ENCODE results near the gene SVBP.

Gene SVBP

GRCh38 chr1:42847111-42847595 is 30.0 kb upstream of the SVBP start:
- peak overlapping the region; percentile 95 for H2AFZ ChIP-seq (ENCODE audit: low read length)

DNA sequence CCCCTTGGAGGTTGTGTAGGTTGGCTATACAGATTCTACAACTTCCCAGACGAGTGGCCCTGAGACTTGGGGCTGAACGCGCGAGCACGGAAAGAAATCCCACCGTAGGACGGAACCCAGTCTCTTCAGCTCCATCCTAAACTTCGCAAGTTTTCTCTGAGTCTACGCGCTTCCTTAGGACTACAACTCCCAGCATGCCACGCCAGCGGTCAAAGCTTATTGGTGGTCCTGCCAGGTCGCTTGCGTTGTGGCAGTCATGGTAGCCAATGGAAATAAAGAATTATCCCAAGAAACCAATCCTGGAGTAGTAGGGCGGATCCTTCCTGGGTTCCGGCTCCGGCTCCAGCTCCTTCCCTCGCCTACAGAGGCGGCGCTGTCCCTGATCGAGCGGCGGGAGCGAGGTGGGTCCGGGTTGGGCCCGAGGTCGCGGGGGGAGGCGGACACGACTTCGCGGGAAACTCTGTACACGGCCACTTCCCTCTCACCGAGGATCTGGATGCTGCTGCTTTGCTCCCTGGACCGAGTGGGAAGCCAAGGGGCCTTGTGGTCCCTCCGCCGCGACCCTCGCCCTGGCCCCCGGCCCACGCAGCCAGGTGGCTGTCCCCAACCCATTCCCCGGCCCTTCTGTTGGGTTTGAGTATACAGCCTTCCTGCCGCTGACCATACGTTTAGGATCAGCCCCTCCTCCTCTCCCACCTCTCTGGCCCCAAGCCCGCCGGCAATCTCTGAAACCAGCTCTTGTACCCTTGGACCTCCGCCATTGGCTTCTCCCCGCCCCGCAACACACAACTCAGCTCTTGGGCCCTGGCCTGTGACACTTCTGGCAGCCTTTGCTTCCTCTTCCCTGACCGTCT is 29.3 kb upstream of the SVBP start, which contains the start of gene ZNF691:
TSS of gene ZNF691 (plus strand) at position 357 of the 854 bp plus-strand sequence. CDS start 3,046 bp downstream, outside the sequence.
- no peak for TF ChIP-seq EZH2 (optimal IDR thresholded peaks at IDR 0.05; ENCODE audit: low read depth, low read length)
- TF ChIP-seq EZH2phosphoT487 (IDR thresholded peaks at IDR 0.05; ENCODE audit: low read length): no peak
- TF ChIP-seq, protein P1, sequence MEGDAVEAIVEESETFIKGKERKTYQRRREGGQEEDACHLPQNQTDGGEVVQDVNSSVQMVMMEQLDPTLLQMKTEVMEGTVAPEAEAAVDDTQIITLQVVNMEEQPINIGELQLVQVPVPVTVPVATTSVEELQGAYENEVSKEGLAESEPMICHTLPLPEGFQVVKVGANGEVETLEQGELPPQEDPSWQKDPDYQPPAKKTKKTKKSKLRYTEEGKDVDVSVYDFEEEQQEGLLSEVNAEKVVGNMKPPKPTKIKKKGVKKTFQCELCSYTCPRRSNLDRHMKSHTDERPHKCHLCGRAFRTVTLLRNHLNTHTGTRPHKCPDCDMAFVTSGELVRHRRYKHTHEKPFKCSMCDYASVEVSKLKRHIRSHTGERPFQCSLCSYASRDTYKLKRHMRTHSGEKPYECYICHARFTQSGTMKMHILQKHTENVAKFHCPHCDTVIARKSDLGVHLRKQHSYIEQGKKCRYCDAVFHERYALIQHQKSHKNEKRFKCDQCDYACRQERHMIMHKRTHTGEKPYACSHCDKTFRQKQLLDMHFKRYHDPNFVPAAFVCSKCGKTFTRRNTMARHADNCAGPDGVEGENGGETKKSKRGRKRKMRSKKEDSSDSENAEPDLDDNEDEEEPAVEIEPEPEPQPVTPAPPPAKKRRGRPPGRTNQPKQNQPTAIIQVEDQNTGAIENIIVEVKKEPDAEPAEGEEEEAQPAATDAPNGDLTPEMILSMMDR (IDR thresholded peaks at IDR 0.05; ENCODE audit: low read length): peak; percentile 37
- peak within 1 kb of the TSS; percentile 95 for H2AFZ ChIP-seq (ENCODE audit: low read length)

More at GRCh38 chr1:42847111-42847595, 30.0 kb upstream of the SVBP start:
- no peak overlapping the region for H3K27ac ChIP-seq (ENCODE audit: low read length)
- H3K4me3 ChIP-seq (ENCODE audit: low read length): peak overlapping the region; percentile 99
- H3K79me2 ChIP-seq (ENCODE audit: low read length): peaks cover 17% of the 10 kb centered on the region
- no peaks in the 10 kb centered on the region for H3K9me2 ChIP-seq (replicated peaks; ENCODE audit: insufficient read depth, low read length)
- H3K9ac ChIP-seq (ENCODE audit: low read length): peak overlapping the region; percentile 88
- no peaks in the 10 kb centered on the region for H3F3A ChIP-seq (ENCODE audit: insufficient read depth, low read length)
- TF ChIP-seq EZH2phosphoT487 (IDR thresholded peaks at IDR 0.05; ENCODE audit: low read length) (no peak), EZH2 (optimal IDR thresholded peaks at IDR 0.05; ENCODE audit: low read depth, low read length) (no peak)
- TF ChIP-seq, protein P1 (IDR thresholded peaks at IDR 0.05; ENCODE audit: low read length): no peak
- H3K4me1 ChIP-seq (ENCODE audit: low read length): peaks cover 15% of the 10 kb centered on the region; the same call in 1 of the 2 replicates
- H4K20me1 ChIP-seq (ENCODE audit: insufficient read depth, low read length): no peaks in the 10 kb centered on the region
- no peaks in the 10 kb centered on the region for H3K36me3 ChIP-seq (replicated peaks; ENCODE audit: insufficient read depth, low read length)
- H3K4me2 ChIP-seq (ENCODE audit: low read depth, low read length): peak overlapping the region; percentile 87
- no peaks in the 10 kb centered on the region for H3K27me3 ChIP-seq (replicated peaks; ENCODE audit: insufficient read depth, low read length)
- no peak for DNase-seq
- H3K9me3 ChIP-seq (replicated peaks; ENCODE audit: insufficient read depth, low read length): no peaks in the 10 kb centered on the region

DNA sequence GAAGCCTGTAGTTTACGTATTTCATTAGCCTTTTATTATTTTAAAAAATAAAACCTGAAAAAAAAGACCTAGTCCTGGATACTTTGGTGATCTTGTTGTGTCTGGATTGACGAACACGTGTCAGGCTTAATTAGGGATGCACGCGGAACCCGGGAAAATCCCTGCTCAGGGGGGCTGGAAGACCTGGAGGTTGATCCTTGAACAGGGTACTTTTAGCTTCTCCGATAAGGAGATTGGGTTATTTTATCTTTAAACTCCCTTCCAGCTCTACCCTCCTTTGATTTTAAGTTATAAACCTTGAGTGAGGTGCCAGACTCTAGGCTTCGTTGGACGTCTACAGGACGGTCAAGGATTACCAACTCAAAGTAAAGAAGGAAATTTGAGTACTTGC is 28.7 kb upstream of the SVBP start:
- H3F3A ChIP-seq (ENCODE audit: insufficient read depth, low read length): no peaks in the 10 kb centered on the region
- H4K20me1 ChIP-seq (ENCODE audit: insufficient read depth, low read length): no peaks in the 10 kb centered on the region
- no peaks in the 10 kb centered on the region for H3K27me3 ChIP-seq (replicated peaks; ENCODE audit: insufficient read depth, low read length)
- no peak for TF ChIP-seq EZH2phosphoT487 (IDR thresholded peaks at IDR 0.05; ENCODE audit: low read length)
- TF ChIP-seq, protein P1 (IDR thresholded peaks at IDR 0.05; ENCODE audit: low read length): no peak
- TF ChIP-seq EZH2 (optimal IDR thresholded peaks at IDR 0.05; ENCODE audit: low read depth, low read length): no peak
- no peaks in the 10 kb centered on the region for H3K9me2 ChIP-seq (replicated peaks; ENCODE audit: insufficient read depth, low read length)
- H3K27ac ChIP-seq (ENCODE audit: low read length): no peak overlapping the region
- H3K4me3 ChIP-seq (ENCODE audit: low read length): peak overlapping the region; percentile 99
- H3K79me2 ChIP-seq (ENCODE audit: low read length): peaks cover 17% of the 10 kb centered on the region
- H2AFZ ChIP-seq (ENCODE audit: low read length): peak overlapping the region; percentile 92
- H3K4me2 ChIP-seq (ENCODE audit: low read depth, low read length): peak overlapping the region; percentile 90
- peak overlapping the region; percentile 11; the same call in 1 of the 2 replicates for H3K9ac ChIP-seq (ENCODE audit: low read length)
- peaks cover 15% of the 10 kb centered on the region; the same call in 1 of the 2 replicates for H3K4me1 ChIP-seq (ENCODE audit: low read length)
- H3K9me3 ChIP-seq (replicated peaks; ENCODE audit: insufficient read depth, low read length): no peaks in the 10 kb centered on the region
- DNase-seq: no peak
- no peaks in the 10 kb centered on the region for H3K36me3 ChIP-seq (replicated peaks; ENCODE audit: insufficient read depth, low read length)

More for the DNA sequence above, 29.3 kb upstream of the SVBP start, which contains the start of gene ZNF691:
- no peaks in the 10 kb centered on the region for H3K9me3 ChIP-seq (replicated peaks; ENCODE audit: insufficient read depth, low read length)
- peak within 1 kb of the TSS; percentile 90 for H3K4me2 ChIP-seq (ENCODE audit: low read depth, low read length)
- H4K20me1 ChIP-seq (ENCODE audit: insufficient read depth, low read length): no peaks in the 10 kb centered on the region
- H3K27ac ChIP-seq (ENCODE audit: low read length): no peak within 1 kb of the TSS
- H3K4me3 ChIP-seq (ENCODE audit: low read length): peak within 1 kb of the TSS; percentile 99
- DNase-seq: peak; percentile 98
- H3K27me3 ChIP-seq (replicated peaks; ENCODE audit: insufficient read depth, low read length): no peaks in the 10 kb centered on the region
- peaks cover 17% of the 10 kb centered on the region for H3K79me2 ChIP-seq (ENCODE audit: low read length)
- H3F3A ChIP-seq (ENCODE audit: insufficient read depth, low read length): no peaks in the 10 kb centered on the region
- H3K4me1 ChIP-seq (ENCODE audit: low read length): peaks cover 15% of the 10 kb centered on the region; the same call in 1 of the 2 replicates
- H3K9me2 ChIP-seq (replicated peaks; ENCODE audit: insufficient read depth, low read length): no peaks in the 10 kb centered on the region
- peak within 1 kb of the TSS; percentile 88 for H3K9ac ChIP-seq (ENCODE audit: low read length)
- no peaks in the 10 kb centered on the region for H3K36me3 ChIP-seq (replicated peaks; ENCODE audit: insufficient read depth, low read length)

All from MM.1S (cell line).